OCI-LY3 (cell line): ENCODE measurements around the gene ARL6IP6.

Experiments used
- H2AFZ ChIP-seq: fragments of 200-600, 300-600 bp; shearing (Covaris generic); 2 replicates; pipeline ENCODE4 v1.6.0; 2014; ENCODE audit warnings: antibody characterized with exemption, low read depth, low read length
- H3K27ac ChIP-seq: fragments of 200-600, 300-600 bp; sonication (generic); 2 replicates; pipeline ENCODE4 v1.5.1; 2014; ENCODE audit warnings: mild to moderate bottlenecking, low read length, moderate library complexity, mixed read lengths
- H3K27me3 ChIP-seq: fragments of 200-600, 300-600 bp; sonication (generic); 2 replicates; pipeline ENCODE4 v1.6.1; 2014; ENCODE audit warnings: low read depth, low read length, mixed read lengths
- H3K36me3 ChIP-seq: fragments of 200-600, 300-600 bp; sonication (generic); replicated peaks from 2 replicates; pipeline ENCODE3; 2014; ENCODE audit warnings: low read depth, low read length, mixed read lengths
- H3K4me1 ChIP-seq: fragments of 300-600, 200-600 bp; sonication (generic); 2 replicates; pipeline ENCODE4 v1.6.1; 2014; ENCODE audit warnings: low read length, mixed read lengths
- H3K4me2 ChIP-seq: fragments of 200-600, 300-600 bp; sonication (generic); 2 replicates; pipeline ENCODE4 v1.6.1; 2014; ENCODE audit warnings: low read length, mixed read lengths
- H3K4me3 ChIP-seq: fragments of 300-600, 200-600 bp; sonication (generic); 2 replicates; pipeline ENCODE4 v1.5.1; 2014; ENCODE audit warnings: antibody characterized with exemption, mild to moderate bottlenecking, low read length, moderate library complexity
- H3K79me2 ChIP-seq: fragments of 300-600, 200-600 bp; shearing (Covaris generic); 2 replicates; pipeline ENCODE4 v1.6.1; 2014; ENCODE audit warnings: mild to moderate bottlenecking, low read length, mixed read lengths
- H3K9ac ChIP-seq: fragments of 300-600, 200-600 bp; shearing (Covaris generic); 2 replicates; pipeline ENCODE4 v1.6.0; 2014; ENCODE audit warnings: mild to moderate bottlenecking, low read length, moderate library complexity
- H3K9me3 ChIP-seq: fragments of 200-600, 300-600 bp; shearing (Covaris generic); 2 replicates; pipeline ENCODE4 v1.6.1; 2014; ENCODE audit warnings: low read length, mixed read lengths; ENCODE audit not compliant: insufficient read depth
- H4K20me1 ChIP-seq: fragments of 200-600, 300-600 bp; sonication (generic); 2 replicates; pipeline ENCODE4 v1.6.1; 2016; ENCODE audit warnings: low read length, mixed read lengths; ENCODE audit not compliant: insufficient read depth
- EZH2phosphoT487 ChIP-seq: fragments of 200-600 bp; shearing (Covaris generic); IDR thresholded peaks from 2 replicates; pipeline ENCODE4 v1.6.1; 2018; ENCODE audit warnings: antibody characterized with exemption, mixed run types, low read depth
- TF ChIP-seq, protein P1 (sequence below): fragments of 200-600, 300-600 bp; sonication (generic); IDR thresholded peaks from 2 replicates; pipeline ENCODE4 v1.5.1; 2014; ENCODE audit warnings: antibody characterized with exemption, low read length, low read depth

ARL6IP6 gene

DNA sequence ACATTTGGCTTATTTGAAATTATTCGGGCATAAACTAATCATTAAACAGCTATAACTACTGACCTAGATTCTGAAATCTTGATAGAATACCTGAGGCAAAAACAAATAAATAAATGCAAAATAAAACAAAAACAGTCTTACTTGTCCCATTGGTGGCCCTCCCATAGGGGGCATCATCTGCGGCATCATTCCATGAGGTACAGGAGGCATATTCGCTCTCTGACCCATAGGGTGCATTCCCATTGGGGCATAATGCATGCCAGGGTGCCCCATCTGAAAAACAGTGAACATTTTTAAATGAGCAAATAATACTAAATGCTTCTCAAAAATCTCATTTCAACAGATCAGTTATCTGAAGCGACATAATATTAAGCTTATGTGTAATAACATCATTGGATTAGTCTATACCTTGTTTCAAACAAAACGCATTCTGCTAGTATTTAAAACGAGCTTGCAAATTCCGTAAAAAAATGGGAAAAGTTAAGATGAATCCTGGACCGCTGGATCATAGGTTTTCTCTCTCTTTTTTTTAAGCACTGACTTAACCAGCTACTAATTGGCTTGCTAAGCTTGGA lies 2.5 kb upstream of the ARL6IP6 start:
- H3K9me3 ChIP-seq, result no peaks in the 10 kb centered on the region
- H4K20me1 ChIP-seq, result peaks cover 47% of the 10 kb centered on the region
- peaks cover 88% of the 10 kb centered on the region for H3K79me2 ChIP-seq
- H3K36me3 ChIP-seq, result peaks cover 47% of the 10 kb centered on the region
- no peak overlapping the region for H2AFZ ChIP-seq
- peak overlapping the region; percentile 96 for H3K4me3 ChIP-seq
- no peak for TF ChIP-seq EZH2phosphoT487
- TF ChIP-seq, protein P1, sequence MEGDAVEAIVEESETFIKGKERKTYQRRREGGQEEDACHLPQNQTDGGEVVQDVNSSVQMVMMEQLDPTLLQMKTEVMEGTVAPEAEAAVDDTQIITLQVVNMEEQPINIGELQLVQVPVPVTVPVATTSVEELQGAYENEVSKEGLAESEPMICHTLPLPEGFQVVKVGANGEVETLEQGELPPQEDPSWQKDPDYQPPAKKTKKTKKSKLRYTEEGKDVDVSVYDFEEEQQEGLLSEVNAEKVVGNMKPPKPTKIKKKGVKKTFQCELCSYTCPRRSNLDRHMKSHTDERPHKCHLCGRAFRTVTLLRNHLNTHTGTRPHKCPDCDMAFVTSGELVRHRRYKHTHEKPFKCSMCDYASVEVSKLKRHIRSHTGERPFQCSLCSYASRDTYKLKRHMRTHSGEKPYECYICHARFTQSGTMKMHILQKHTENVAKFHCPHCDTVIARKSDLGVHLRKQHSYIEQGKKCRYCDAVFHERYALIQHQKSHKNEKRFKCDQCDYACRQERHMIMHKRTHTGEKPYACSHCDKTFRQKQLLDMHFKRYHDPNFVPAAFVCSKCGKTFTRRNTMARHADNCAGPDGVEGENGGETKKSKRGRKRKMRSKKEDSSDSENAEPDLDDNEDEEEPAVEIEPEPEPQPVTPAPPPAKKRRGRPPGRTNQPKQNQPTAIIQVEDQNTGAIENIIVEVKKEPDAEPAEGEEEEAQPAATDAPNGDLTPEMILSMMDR, result peak; percentile 57
- H3K4me1 ChIP-seq, result peaks cover 24% of the 10 kb centered on the region
- H3K27ac ChIP-seq, result no peak overlapping the region
- H3K4me2 ChIP-seq, result peak overlapping the region; percentile 89
- H3K27me3 ChIP-seq, result no peaks in the 10 kb centered on the region
- H3K9ac ChIP-seq, result peak overlapping the region; percentile 95

DNA sequence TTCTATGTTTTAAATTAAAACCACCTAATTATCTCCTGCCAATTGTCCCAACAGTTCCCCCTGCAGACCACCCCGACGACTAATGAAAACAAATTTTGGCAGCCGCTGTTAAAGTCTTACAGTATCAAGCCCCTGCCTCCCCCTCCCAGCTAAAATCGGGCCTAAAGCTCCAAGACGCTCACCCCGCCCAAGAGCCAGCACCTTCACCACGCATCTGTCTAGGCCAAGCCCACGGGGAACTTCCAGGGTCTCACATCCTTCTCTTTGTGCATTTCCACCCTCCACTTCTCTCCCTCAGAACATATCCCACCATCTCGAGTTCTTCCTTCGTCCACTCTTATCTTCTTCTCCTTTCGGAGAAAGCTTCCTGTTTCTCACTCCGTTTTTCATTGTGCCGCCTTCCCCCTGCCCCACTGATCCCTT lies 1.6 kb upstream of the ARL6IP6 start:
- peak overlapping the region; percentile 96 for H3K4me3 ChIP-seq
- no peaks in the 10 kb centered on the region for H3K27me3 ChIP-seq
- peaks cover 24% of the 10 kb centered on the region for H3K4me1 ChIP-seq
- peaks cover 49% of the 10 kb centered on the region for H3K36me3 ChIP-seq
- peaks cover 88% of the 10 kb centered on the region for H3K79me2 ChIP-seq
- peak overlapping the region; percentile 95 for H3K9ac ChIP-seq
- peak overlapping the region; percentile 75 for H3K27ac ChIP-seq
- TF ChIP-seq, protein P1, result no peak
- TF ChIP-seq EZH2phosphoT487, result no peak
- peak overlapping the region; percentile 33; the same call in 1 of the 2 replicates for H2AFZ ChIP-seq
- no peaks in the 10 kb centered on the region for H3K9me3 ChIP-seq
- peak overlapping the region; percentile 89 for H3K4me2 ChIP-seq
- H4K20me1 ChIP-seq, result peaks cover 47% of the 10 kb centered on the region

DNA sequence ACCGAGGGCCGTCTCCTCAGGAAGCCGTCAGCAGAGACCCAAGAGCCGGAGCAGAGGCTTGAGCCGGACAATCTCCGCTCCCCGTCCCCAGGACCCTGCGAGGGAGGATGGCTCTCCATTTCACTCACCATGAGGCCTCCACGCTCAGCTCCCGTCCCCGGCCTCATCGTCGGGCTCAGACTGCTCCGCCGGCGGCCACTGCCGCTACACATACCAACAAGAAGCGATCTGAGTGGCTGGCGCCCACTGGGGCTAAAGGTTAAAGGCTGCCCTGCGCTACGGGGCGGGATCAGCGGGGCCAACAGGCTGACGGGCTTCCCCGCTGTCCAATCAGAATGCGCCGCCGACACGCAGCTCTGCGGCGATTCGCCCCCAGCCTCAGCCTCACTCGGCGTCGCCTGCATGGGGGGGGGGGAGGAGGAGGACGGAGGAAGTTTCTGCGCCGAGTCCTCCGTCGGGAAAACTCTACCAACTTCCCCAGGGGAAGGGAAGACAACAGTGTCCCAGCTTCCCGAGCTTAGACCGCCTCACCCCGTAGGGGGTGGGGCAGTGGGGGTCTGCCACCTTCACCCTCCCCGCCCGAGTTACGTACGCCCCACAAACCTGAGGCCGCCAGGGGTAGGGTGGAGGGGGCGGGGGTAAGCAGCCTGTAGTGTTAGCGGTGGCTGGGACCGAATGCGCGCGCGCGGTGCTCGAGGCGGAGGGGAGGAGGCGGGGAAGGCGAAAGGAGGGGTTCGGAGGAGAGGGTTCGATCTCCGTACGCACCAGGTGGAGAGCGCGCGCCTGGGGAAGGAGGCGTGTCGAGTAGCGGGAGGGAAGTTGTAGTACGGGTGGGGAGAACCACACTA lies 968 bp upstream of the ARL6IP6 start, which contains the start of gene PRPF40A:
TSS of gene PRPF40A (minus strand) at position 234 of the 848 bp plus-strand sequence. CDS start at position 212, 22 bp downstream.
- Histone ChIP-seq H3K9me3 (no peaks in the 10 kb centered on the region), H3K27me3 (no peaks in the 10 kb centered on the region), H4K20me1 (peaks cover 46% of the 10 kb centered on the region), H3K27ac (peak within 1 kb of the TSS; percentile 88), H3K4me2 (peak within 1 kb of the TSS; percentile 93), H3K4me3 (peak within 1 kb of the TSS; percentile 96), H3K79me2 (peaks cover 87% of the 10 kb centered on the region), H3K9ac (peak within 1 kb of the TSS; percentile 98), H3K36me3 (peaks cover 47% of the 10 kb centered on the region), H3K4me1 (peaks cover 24% of the 10 kb centered on the region), H2AFZ (peak within 1 kb of the TSS; percentile 76)
- TF ChIP-seq EZH2phosphoT487, result no peak
- TF ChIP-seq, protein P1, result no peak
